ENCODE results near the gene MUC2.

MUC2 gene

GRCh38 chr11:1077417-1078119 is 2.9 kb downstream of the MUC2 start:
- DNase-seq (ENCODE audit: low read depth, low spot score) = no peak
- no peak for TF ChIP-seq EZH2 (IDR thresholded peaks at IDR 0.05)
- no peak for TF ChIP-seq POLR2AphosphoS5 (IDR thresholded peaks at IDR 0.05; ENCODE audit: borderline replicate concordance, low read depth, low read length)
- TF ChIP-seq FOXP2 (optimal IDR thresholded peaks at IDR 0.05; ENCODE audit: control extremely low read depth, extremely low read length, insufficient read depth) = no peak
- no peak overlapping the region for H3K9ac ChIP-seq (ENCODE audit: insufficient read length)
- H3K9me3 ChIP-seq (ENCODE audit: low read depth, low read length) = no peaks in the 10 kb centered on the region
- H3K27ac ChIP-seq = no peak overlapping the region
- no peaks in the 10 kb centered on the region for H3K36me3 ChIP-seq (ENCODE audit: insufficient read depth, low read length)
- no peak overlapping the region for H3K4me3 ChIP-seq

- TF ChIP-seq EZH2 (IDR thresholded peaks at IDR 0.05) = no peak
- no peak for TF ChIP-seq POLR2AphosphoS5 (IDR thresholded peaks at IDR 0.05; ENCODE audit: borderline replicate concordance, low read depth, low read length)
- TF ChIP-seq FOXP2 (optimal IDR thresholded peaks at IDR 0.05; ENCODE audit: control extremely low read depth, extremely low read length, insufficient read depth) = no peak
- no peak overlapping the region for H3K9ac ChIP-seq (ENCODE audit: insufficient read length)
- H3K36me3 ChIP-seq (ENCODE audit: insufficient read depth, low read length) = no peaks in the 10 kb centered on the region
- no peak overlapping the region for H3K27ac ChIP-seq
- H3K4me3 ChIP-seq = no peak overlapping the region
- no peak for DNase-seq (ENCODE audit: low read depth, low spot score)
- H3K9me3 ChIP-seq (ENCODE audit: low read depth, low read length) = no peaks in the 10 kb centered on the region
These were observed 3.5 kb downstream of the MUC2 start for GRCh38 chr11:1078191-1078601.

- no peaks in the 10 kb centered on the region for H3K9me3 ChIP-seq (ENCODE audit: low read depth, low read length)
- no peak for DNase-seq (ENCODE audit: low read depth, low spot score)
- H3K36me3 ChIP-seq (ENCODE audit: insufficient read depth, low read length) = no peaks in the 10 kb centered on the region
- H3K9ac ChIP-seq (ENCODE audit: insufficient read length) = no peak overlapping the region
- no peak overlapping the region for H3K4me3 ChIP-seq
- TF ChIP-seq POLR2AphosphoS5 (IDR thresholded peaks at IDR 0.05; ENCODE audit: borderline replicate concordance, low read depth, low read length) (no peak), FOXP2 (optimal IDR thresholded peaks at IDR 0.05; ENCODE audit: control extremely low read depth, extremely low read length, insufficient read depth) (no peak), EZH2 (IDR thresholded peaks at IDR 0.05) (no peak)
- no peak overlapping the region for H3K27ac ChIP-seq
These were observed 7.1 kb downstream of the MUC2 start for GRCh38 chr11:1081601-1082311.

- Histone ChIP-seq H3K4me3 (no peak overlapping the region), H3K9ac (ENCODE audit: insufficient read length) (no peak overlapping the region), H3K27ac (no peak overlapping the region), H3K9me3 (ENCODE audit: low read depth, low read length) (no peaks in the 10 kb centered on the region), H3K36me3 (ENCODE audit: insufficient read depth, low read length) (no peaks in the 10 kb centered on the region)
- no peak for TF ChIP-seq EZH2 (IDR thresholded peaks at IDR 0.05)
- TF ChIP-seq FOXP2 (optimal IDR thresholded peaks at IDR 0.05; ENCODE audit: control extremely low read depth, extremely low read length, insufficient read depth) = no peak
- no peak for TF ChIP-seq POLR2AphosphoS5 (IDR thresholded peaks at IDR 0.05; ENCODE audit: borderline replicate concordance, low read depth, low read length)
- no peak for DNase-seq (ENCODE audit: low read depth, low spot score)
These were observed 7.7 kb downstream of the MUC2 start for GRCh38 chr11:1082346-1082727.

- TF ChIP-seq POLR2AphosphoS5 (IDR thresholded peaks at IDR 0.05; ENCODE audit: borderline replicate concordance, low read depth, low read length) (no peak), FOXP2 (optimal IDR thresholded peaks at IDR 0.05; ENCODE audit: control extremely low read depth, extremely low read length, insufficient read depth) (no peak), EZH2 (IDR thresholded peaks at IDR 0.05) (no peak)
- Histone ChIP-seq H3K27ac (no peak overlapping the region), H3K9me3 (ENCODE audit: low read depth, low read length) (no peaks in the 10 kb centered on the region), H3K36me3 (ENCODE audit: insufficient read depth, low read length) (no peaks in the 10 kb centered on the region), H3K4me3 (no peak overlapping the region), H3K9ac (ENCODE audit: insufficient read length) (no peak overlapping the region)
- no peak for DNase-seq (ENCODE audit: low read depth, low spot score)
These were observed 8.3 kb downstream of the MUC2 start for GRCh38 chr11:1082728-1083620.

- Histone ChIP-seq H3K9ac (ENCODE audit: insufficient read length) (no peak overlapping the region), H3K9me3 (ENCODE audit: low read depth, low read length) (no peaks in the 10 kb centered on the region), H3K36me3 (ENCODE audit: insufficient read depth, low read length) (no peaks in the 10 kb centered on the region), H3K4me3 (no peak overlapping the region), H3K27ac (no peak overlapping the region)
- DNase-seq (ENCODE audit: low read depth, low spot score) = no peak
- TF ChIP-seq FOXP2 (optimal IDR thresholded peaks at IDR 0.05; ENCODE audit: control extremely low read depth, extremely low read length, insufficient read depth) = no peak
- TF ChIP-seq POLR2AphosphoS5 (IDR thresholded peaks at IDR 0.05; ENCODE audit: borderline replicate concordance, low read depth, low read length) = no peak
- no peak for TF ChIP-seq EZH2 (IDR thresholded peaks at IDR 0.05)
These were observed 9.2 kb downstream of the MUC2 start for GRCh38 chr11:1083621-1084551.

GRCh38 chr11:1084561-1085439 is 10.1 kb downstream of the MUC2 start:
- no peak overlapping the region for H3K27ac ChIP-seq
- no peak overlapping the region for H3K9ac ChIP-seq (ENCODE audit: insufficient read length)
- no peaks in the 10 kb centered on the region for H3K36me3 ChIP-seq (ENCODE audit: insufficient read depth, low read length)
- DNase-seq (ENCODE audit: low read depth, low spot score) = no peak
- no peak for TF ChIP-seq EZH2 (IDR thresholded peaks at IDR 0.05)
- TF ChIP-seq POLR2AphosphoS5 (IDR thresholded peaks at IDR 0.05; ENCODE audit: borderline replicate concordance, low read depth, low read length) = no peak
- TF ChIP-seq FOXP2 (optimal IDR thresholded peaks at IDR 0.05; ENCODE audit: control extremely low read depth, extremely low read length, insufficient read depth) = no peak
- no peaks in the 10 kb centered on the region for H3K9me3 ChIP-seq (ENCODE audit: low read depth, low read length)
- H3K4me3 ChIP-seq = no peak overlapping the region

Data from SK-N-MC (cell line).